Esophagus muscularis mucosa (tissue), 4 donors: ENCODE results near the gene EML2. TPM values are rescaled to one million over a fixed set of nuclear protein-coding genes. Genes with fewer than 3 reads are reported as not detected.

Experiments used
- DNase-seq: peaks from one replicate; pipeline ENCODE4 v3.0.0-alpha.2; 2017; ENCODE audit errors: extremely low spot score
- H3K27ac ChIP-seq, 4 donors: fragments of 200-600 bp; sonication (generic); replicated peaks in 1 of 4; 1 replicate in 3 of 4; 2 replicates in 1 of 4; pipeline ENCODE4 v1.5.1; 2016 to 2019; ENCODE audit warnings: mild to moderate bottlenecking in 1 of 4
- H3K27me3 ChIP-seq, 4 donors: fragments of 200-600 bp; sonication (generic); one replicate each; pipeline versions ENCODE4 v1.5.1 to v1.6.0; 2016 to 2019
- H3K36me3 ChIP-seq, 4 donors: fragments of 200-600 bp; sonication (generic); one replicate each; pipeline ENCODE4 v1.5.1; 2016 to 2019
- H3K4me1 ChIP-seq, 4 donors: fragments of 200-600 bp; sonication (generic); one replicate each; pipeline ENCODE4 v1.5.1; 2016 to 2019
- H3K4me3 ChIP-seq, 4 donors: fragments of 200-600 bp; sonication (generic); 1 replicate in 2 of 4; 2 replicates in 2 of 4; pipeline ENCODE4 v1.5.1; 2016 to 2019; ENCODE audit warnings: mild to moderate bottlenecking in 4 of 4, moderate library complexity in 1 of 4
- H3K9me3 ChIP-seq, 4 donors: fragments of 200-600 bp; sonication (generic); 1 replicate in 3 of 4; 2 replicates in 1 of 4; pipeline ENCODE4 v1.5.1; 2016 to 2019
- CTCF ChIP-seq, 3 experiments: fragments of 200-600 bp in 2 of 3; fragments of 450-650 bp in 1 of 3; sonication (generic) in 2 of 3; IDR thresholded peaks; one replicate each; pipeline ENCODE4 v1.5.1; 2017 to 2019; ENCODE audit warnings: antibody characterized with exemption in 3 of 3, mild to moderate bottlenecking in 2 of 3, moderate library complexity in 1 of 3
- EP300 ChIP-seq: sonication (generic); formaldehyde crosslinking; IDR thresholded peaks from one replicate; pipeline ENCODE4 v1.6.1; 2017; ENCODE audit warnings: antibody characterized with exemption
- POLR2A ChIP-seq: fragments of 450-650 bp; IDR thresholded peaks from one replicate; pipeline ENCODE4 v1.6.1; 2017; ENCODE audit warnings: antibody characterized with exemption, moderate library complexity, mild to moderate bottlenecking, low read depth
- POLR2AphosphoS5 ChIP-seq, 2 donors: sonication (generic); formaldehyde crosslinking; IDR thresholded peaks; one replicate each; pipeline ENCODE4 v1.6.1; 2017; ENCODE audit warnings: antibody characterized with exemption in 2 of 2
- WGBS: methylation state at CpG from one replicate; pipeline ENCODE4 v1.1.5; 2018; 5-methylcytosine and 5-hydroxymethylcytosine counted together
- intact Hi-C: fragments of 100-400 bp; cut with DNase I; formaldehyde crosslinking; loops from one replicate; pipeline ENCODE4 v1.15.1; 2023
- total RNA-seq, 4 donors: library from RNA; depleted of rRNA; stranded (reverse); fragments of >200 nt; gene quantifications; one replicate each; pipeline versions ENCODE4 v1.1.0 to v1.2.1, GENCODE V29; 2016

EML2 gene
- total RNA-seq, 4 donors from 2014 or later: 12.0 to 28.4 (median 18.3) TPM

- H3K9me3 ChIP-seq: no peaks in the 10 kb centered on the region
- DNase-seq: no peak
- peaks cover 0 to 38% (median 0%) of the 10 kb centered on the region in 4 donors for H3K36me3 ChIP-seq
- TF ChIP-seq POLR2A: no peak
- TF ChIP-seq CTCF (IDR thresholded peaks at IDR 0.05): no peak
- no peak for TF ChIP-seq POLR2AphosphoS5 (IDR thresholded peaks at IDR 0.05)
- H3K27me3 ChIP-seq: peaks cover 0 to under 1% (median 0%) of the 10 kb centered on the region in 4 donors
- 24% methylated on average over 7 of the region's 7 CpGs for WGBS
- intact Hi-C loops: no loop called here
- H3K27ac ChIP-seq: peak overlapping the region; percentile 96 to 98 (median 96)
- peak overlapping the region; percentile 69 to 87 (median 76) for H3K4me3 ChIP-seq
- peaks cover 12 to 22% (median 17%) of the 10 kb centered on the region in 4 donors for H3K4me1 ChIP-seq
Observed at GRCh38 chr19:45585158-45585577, 54.0 kb downstream of the EML2 start.

- Histone ChIP-seq H3K4me1 (peaks cover 12 to 22% (median 17%) of the 10 kb centered on the region in 4 donors), H3K9me3 (no peaks in the 10 kb centered on the region), H3K27me3 (no peaks in the 10 kb centered on the region), H3K4me3 (peak within 1 kb of the TSS; percentile 69 to 87 (median 76)), H3K36me3 (peaks cover 0 to 31% (median 0%) of the 10 kb centered on the region in 4 donors), H3K27ac (peak within 1 kb of the TSS; percentile 96 to 98 (median 96))
- WGBS: 0% methylated on average over 48 of the region's 63 CpGs
- intact Hi-C loops: no loop called here
- peak; percentile 98 for TF ChIP-seq EP300
- peak; percentile 89 to 97 for TF ChIP-seq POLR2AphosphoS5 (IDR thresholded peaks at IDR 0.05)
- TF ChIP-seq CTCF (IDR thresholded peaks at IDR 0.05): peak in 1 of 3 experiments; percentile 24
- TF ChIP-seq POLR2A: no peak
- peak; percentile 100 for DNase-seq
Observed at GRCh38 chr19:45584332-45585157, 54.7 kb downstream of the EML2 start, which contains the start of gene OPA3. Gene OPA3, minus strand, starts transcription at chr19:45584802. Its CDS starts 38 bp downstream, at chr19:45584764.

DNA sequence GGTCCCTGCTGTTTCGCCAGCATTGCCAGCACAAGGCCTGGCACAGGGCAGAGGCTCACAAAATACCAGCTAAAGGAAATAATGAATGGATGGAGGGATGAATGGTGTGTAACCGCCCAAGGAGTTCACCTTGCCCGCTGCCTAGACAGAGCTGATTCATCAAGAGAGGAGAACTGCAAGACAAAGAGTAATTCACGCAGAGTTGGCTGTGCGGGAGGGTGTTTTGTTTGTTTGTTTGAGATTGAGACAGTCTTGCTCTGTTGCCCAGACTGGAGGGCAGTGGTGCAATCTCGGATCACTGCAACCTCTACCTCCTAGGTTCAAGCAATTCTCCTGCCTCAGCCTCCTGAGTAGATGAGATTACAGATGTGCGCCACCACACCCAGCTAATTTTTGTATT, 57.6 kb downstream of the EML2 start:
- Histone ChIP-seq H3K4me3 (no peak overlapping the region), H3K9me3 (no peaks in the 10 kb centered on the region), H3K4me1 (peaks cover 33 to 49% (median 41%) of the 10 kb centered on the region in 4 donors), H3K27me3 (no peaks in the 10 kb centered on the region), H3K36me3 (peaks cover 0 to 9% (median 0%) of the 10 kb centered on the region in 4 donors), H3K27ac (no peak overlapping the region)
- TF ChIP-seq EP300 (no peak), CTCF (IDR thresholded peaks at IDR 0.05) (no peak), POLR2A (no peak), POLR2AphosphoS5 (IDR thresholded peaks at IDR 0.05) (no peak)
- intact Hi-C loops: no loop called here
- WGBS: 88% methylated on average over 7 of the region's 7 CpGs
- no peak for DNase-seq

DNA sequence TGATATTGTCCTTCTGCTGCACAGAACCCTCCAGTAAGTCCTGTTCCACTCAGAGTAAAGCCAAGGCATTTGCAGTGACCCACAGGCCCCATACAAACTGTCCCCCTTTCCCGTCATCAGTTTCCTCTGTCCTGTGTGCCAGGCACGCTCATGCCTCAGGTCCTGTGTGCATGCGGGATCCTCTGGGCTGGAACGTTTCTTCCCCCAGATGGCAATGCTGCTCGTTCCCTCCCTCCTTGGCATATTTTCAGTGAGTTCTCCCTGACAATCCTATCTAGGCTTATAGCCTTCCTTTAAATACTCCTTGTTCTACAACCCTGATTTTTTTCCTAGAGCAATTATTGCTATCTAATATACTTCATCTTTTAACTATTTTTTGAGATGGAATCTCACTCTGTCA, 60.3 kb downstream of the EML2 start:
- Histone ChIP-seq H3K4me3 (no peak overlapping the region), H3K36me3 (peaks cover 0 to 4% (median 0%) of the 10 kb centered on the region in 4 donors), H3K4me1 (peaks cover 35 to 55% (median 41%) of the 10 kb centered on the region in 4 donors), H3K27ac (peak overlapping the region in 2 of 4 donors; percentile 31 to 73), H3K9me3 (no peaks in the 10 kb centered on the region), H3K27me3 (no peaks in the 10 kb centered on the region)
- no peak for DNase-seq
- TF ChIP-seq EP300 (no peak), POLR2A (no peak), POLR2AphosphoS5 (IDR thresholded peaks at IDR 0.05) (no peak), CTCF (IDR thresholded peaks at IDR 0.05) (no peak)
- 57% methylated on average over 5 of the region's 5 CpGs for WGBS
- intact Hi-C loops: loop anchor here (5.0 kb wide), 1 partner anchor 52 kb away; no protein-coding TSS in a partner anchor
